HG03103 (cell line): ENCODE measurements around the gene TTYH1.
A peak's percentile ranks its signal among the peaks of the same experiment; 100 is the strongest.
"Not testable (repeated sequence)": the region's sequence is repeated elsewhere in the genome, so short reads cannot be mapped to it uniquely, and the experiment has no call there.

Experiments used
- ATAC-seq: cut with Tn5 transposase; IDR thresholded peaks from one replicate; pipeline ENCODE4 v1.9.1; 2021; ENCODE audit warnings: low read depth; ENCODE audit not compliant: unreplicated experiment

TTYH1 gene

DNA sequence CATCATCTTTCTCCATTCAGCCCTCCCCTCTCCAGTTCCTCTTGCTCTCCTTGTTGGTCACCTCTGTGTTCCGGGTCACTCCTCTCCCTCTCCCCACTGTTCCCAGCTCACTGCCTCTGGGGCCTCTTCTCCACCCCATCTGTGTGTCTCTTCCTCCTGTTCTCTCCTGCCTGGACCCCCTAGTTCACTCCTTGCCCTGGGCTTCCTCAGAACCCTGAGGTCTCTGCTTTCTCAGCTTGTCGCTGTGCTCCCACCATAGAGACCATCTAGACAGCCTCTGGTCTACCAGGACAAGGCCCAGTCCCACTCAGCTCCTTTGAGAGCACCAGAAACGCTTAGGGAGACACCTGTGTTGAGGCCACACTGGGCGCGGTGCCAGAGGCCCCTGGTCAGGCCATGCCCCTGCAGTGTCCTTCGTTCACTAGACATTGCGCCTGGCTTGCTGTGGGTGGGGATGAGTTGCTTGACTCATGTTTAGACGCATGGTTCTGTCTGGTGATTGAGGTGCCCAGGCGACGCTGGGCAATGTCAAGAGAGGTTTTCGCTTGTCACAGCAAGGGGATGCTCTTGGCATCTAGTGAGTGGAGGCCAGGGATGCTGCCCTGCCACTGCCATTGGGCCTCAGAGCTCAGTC, 43.5 kb downstream of the TTYH1 start:
- ATAC-seq: no peak

DNA sequence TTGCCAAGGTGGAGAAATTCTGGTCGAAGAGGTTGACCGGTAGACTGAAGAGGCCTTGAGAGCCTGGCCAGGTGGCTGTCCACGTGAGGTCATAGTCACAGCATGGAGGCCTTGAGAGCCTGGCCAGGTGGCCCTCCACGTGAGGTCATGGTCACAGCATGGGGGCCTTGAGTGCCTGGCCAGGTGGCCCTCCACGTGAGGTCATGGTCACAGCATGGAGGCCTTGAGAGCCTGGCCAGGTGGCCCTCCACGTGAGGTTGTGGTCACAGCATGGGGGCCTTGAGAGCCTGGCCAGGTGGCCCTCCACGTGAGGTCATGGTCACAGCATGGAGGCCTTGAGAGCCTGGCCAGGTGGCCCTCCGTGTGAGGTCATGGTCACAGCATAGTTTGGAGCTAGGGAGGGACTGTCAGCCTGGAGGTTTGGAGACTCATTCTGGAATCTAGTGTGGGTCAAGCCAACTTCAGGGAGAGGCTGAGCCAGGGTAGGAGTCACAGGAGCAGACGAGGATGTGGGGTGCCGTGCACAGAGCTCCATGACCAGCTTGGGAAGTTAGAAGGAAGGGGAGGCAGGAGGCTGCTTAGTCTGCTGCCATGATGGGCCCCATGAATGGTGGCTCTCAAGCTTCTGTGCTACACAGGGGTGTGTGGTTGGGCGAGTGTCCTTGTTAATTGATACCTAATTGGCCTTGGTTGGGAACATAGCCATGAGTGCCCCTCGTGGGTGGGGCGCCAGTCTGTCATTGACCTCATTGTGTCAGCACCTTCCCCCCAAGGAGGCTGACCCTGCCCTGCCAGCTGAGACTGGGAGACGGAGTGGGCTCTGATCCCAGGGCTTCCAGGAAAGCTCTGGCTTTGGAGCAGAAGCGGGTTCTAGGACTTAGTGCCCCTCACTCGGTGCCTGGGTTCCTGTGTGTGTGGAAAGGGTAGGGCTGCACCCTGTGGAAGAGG, 44.3 kb downstream of the TTYH1 start:
- no peak for ATAC-seq

DNA sequence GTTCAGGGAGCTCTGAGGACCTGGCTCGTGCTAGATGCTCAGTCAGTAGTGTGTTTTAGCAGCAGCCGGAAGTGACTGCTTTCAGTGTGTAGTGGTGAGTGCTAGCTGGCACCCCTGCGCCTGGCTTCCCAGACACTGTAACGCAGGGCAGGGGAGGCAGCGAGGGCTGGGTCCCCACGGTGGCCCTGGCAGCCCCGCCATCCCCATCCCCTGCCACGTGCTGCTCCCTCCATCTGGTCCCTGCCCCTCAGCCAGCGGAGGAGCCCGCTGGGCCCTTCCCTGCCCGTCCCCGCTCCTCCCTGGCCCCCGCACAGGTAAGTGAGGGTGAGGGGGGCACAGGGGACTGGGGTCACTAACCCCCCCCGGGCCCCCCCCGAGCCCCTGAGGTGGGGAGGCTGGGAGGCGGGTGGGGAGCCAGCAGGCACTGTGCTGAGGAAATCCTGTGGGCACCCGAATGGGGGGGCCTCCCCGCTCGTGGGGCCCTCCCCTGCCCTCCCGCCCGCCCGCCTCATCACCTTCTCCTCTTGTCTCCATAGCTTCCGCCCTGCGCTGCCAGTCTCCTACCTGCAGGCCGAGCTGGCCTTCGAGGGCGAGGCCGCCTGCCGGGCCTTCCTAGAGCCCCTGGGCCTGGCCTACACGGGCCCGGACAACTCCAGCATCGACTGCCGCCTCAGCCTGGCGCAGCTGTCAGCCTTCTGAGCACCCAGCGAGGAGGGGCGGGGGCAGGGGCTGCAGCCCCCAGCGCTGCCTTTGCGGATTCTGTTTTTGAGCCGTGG, 45.2 kb downstream of the TTYH1 start:
- no peak for ATAC-seq

DNA sequence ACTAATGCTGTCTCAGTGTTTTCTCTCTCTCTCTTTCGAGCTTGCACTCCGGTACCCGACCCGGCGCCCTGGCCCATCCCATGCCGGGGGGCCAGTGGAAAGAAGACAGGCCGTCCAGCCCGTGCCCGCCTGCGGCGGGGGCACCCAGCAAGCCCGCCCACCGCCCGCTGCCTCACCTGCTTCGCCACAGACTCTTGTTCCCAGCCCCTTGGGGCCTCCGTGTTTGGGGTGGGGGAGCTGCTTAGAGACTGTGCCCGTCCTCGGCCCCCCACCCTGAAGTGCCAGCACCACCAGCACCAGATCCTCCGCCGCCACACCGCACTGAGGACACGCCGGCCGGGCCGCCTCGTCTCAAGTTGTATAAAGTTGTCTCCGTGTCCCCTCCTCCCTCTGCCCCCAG, 45.9 kb downstream of the TTYH1 start:
- ATAC-seq: no peak

DNA sequence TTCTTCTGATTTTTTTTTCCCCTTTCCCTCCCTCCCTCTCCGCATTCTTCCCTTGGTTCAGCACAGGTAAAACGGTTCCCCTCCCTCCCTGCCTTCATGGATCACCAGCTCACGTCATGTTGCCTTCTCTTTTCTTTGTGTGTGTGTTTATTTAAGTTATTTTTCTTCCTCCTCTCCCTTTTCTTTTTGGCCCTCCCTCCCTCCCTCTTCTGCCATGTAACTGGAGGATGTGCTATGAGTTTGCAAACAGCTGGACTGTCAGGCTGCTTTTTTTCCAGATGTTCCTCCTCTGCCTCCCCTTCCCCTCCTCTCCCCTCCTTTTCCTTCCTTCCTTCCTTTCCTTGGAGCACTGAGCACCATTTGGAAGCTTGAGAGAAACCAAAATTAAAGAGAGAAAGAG, 46.3 kb downstream of the TTYH1 start:
- ATAC-seq: no peak

DNA sequence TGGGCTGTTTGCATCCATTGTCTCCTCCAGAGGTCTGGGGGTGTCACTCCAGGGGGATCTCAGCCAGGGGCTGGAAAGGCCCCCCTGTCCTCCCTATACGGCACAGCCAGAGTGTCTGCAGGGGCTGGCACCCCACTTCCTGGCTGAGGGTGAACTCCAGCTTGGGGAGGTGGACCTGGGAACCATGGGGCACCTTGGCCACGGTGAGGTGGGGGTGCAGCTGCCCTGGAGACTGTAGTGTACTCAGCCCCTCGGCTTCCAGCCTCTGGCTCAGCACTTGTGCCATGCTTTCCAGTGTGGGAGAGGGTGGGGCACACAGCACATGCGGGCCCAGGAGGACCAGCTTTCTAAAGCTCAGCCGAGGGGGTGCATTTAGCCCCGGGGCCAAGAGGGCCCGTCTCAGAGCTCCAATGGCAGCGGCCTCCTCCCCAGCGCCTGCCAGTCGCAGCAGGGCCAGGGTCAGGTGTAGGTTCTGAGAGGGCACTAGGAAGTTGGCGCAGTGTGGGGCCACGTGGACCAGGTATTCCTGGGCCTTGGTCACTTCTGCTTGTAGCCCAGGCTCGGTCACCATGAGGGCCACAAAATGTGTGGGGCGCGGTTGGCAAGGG, 46.9 kb downstream of the TTYH1 start:
- no peak for ATAC-seq

DNA sequence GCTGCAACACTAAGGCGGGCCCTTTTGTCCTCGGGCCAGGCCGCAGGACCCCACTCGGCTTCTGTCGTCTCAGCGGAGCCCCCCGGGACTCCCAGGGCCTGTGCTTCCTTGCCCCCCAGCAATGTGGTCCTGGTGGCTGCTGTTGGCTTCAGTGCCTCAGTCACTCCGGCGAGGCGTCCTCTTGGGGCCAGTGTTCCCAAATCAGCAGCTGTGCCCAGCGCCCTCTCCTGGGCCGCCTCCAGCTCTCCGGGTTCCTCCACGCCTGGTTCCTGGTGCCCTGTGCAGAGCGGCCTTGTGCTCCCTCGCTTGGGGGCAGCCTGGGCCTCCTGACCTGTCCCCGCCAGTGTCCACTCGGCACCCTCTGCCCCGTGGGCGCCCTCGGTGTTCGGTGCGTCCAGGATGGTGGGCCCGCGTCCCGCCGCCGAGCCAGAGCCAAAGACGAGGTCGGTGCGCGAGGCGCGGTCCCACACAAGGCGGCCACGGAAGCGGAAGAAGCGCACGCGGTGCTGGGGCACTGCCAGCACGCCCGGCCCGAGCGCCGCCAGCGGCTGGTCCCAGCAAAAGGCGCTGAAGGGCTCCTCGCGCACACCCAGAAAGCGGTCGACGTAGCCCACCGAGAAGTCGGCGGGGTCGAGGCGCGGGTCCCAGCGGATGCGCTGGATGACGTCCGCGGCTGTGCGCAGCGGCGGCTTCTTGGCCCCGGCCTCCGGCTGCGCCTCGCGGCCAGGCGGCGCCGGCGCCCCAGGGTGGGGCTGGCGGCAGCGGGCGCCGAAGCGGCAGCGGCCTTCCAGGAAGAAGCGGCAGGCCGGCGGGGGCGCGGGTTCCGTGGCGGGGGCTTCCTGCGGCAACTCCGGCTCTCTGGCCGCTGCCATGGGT, 47.6 kb downstream of the TTYH1 start:
- peak; percentile 16 for ATAC-seq

DNA sequence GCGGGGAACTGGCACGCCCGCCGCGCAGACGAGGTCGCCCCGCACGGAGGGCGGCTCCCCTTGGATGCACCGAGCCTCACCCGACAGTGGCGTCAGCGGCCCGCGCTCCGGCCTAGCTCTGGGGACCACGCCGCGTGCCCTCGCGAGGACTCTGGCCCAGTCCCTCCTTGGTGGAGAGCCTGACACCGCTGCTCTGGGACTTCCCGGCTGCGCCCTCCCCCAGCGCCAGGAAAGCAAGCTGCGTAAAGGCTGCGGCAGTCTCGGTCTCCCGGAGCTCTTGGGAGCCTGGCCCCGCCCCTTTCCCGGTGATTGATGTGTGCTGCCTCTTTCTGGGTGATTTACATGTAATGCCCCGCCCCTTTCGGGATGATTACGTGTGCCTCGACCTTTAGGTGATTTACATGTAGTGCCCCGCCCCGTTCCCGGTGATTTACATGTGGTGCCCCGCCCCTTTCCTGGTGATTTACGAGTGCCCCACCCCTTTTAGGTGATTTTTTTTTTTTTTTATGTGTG, 48.3 kb downstream of the TTYH1 start, which contains the start of gene LENG9:
TSS of gene LENG9 (minus strand) at position 248 of the 513 bp plus-strand sequence. CDS start 252 bp downstream, outside the sequence.
- peak; percentile 55 for ATAC-seq

DNA sequence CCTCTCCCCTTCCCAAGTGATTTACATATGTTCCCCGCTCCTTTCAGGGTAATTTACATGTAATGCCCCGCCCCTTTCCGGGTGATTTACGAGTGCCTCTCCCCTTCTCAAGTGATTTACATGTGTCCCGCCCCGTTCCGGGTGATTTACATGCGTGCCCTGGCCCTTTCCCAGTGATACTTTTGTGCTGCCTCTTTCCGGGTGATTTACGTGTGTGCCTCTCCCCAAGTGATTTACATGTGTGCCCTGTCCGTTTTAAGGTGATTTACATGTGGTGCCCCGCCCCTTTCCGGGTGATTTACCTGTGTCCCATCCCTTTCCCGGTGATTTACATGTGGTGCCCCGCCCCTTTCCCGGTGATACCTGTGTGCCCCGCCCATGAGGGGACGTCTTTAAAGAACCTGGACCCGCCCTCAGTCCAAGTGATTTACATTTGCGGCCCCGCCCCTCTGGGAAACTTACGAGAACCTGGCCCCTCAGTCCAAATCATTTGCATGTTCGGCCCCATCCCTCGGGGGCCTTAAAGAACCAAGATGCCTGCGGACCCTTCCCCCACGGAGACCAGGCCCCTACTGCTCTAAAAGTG, 48.9 kb downstream of the TTYH1 start:
- peak; percentile 34 for ATAC-seq

DNA sequence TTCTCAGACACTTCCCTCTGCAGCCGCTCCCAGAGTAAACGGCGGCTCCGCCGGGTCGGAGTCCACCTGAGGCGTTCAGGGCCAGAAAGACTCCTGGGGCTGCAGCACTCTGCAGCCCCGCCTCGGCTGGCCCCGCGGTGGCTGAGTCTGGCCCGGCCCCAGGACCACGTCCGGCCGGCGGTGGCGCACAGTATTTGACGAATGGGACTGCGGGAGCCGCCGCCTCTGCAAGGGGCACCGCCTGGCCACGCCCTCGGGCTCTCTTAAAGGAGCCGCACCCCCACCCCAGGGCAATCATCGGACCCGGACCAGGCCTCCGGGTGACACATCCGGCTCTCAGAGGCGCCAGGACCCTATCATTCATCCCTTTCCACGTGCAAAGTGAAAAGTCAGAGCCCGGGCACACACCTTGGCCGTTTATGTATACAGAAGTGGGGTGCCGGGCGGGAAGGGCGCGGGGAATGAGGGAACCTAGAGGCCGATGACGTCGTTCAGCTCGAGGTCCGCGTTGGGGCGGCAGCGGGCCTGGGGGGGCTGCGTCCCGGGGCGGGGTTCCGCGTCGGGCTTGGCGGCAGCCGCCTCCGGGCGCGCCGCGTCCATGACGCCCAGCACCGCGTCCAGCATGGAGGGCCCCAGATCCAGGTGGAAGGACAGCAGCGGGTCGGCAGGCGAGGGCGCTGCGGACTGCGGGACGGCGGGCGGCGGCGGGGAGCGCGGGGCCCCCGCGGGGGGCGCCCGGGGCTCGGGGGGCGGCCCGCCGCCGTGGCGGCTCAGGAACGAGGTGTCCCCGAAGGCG, 49.6 kb downstream of the TTYH1 start:
- ATAC-seq: peak; percentile 31

DNA sequence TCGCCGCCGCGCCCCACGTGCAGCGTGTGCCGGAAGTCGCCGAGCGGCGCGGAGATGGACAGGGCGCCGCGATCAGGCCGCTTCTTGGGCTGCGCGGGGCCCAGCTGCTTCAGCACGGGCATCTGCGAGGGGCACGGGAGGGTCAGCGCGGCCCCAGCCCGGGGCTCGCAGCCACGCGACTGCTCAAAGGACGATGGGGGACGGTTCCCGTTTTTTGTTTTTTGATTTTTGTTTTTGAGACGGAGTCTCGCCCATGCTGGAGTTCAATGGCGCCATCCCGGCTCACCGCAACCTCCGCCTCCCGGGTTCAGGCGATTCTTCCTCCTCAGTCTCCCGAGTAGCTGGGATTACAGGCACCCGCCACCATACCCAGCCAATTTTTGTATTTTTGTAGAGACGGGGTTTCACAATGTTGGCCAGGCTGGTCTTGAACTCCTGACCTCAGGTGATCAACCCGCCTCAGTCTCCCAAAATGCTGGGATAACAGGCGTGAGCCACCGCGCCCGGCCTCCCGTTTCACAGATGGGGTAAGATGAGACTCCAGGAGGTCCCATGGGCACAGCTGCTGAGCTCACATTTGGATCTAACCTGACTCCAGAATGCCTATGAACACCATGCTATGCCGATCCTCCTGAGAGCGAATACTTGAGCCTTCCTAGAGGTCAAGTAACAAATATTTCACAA, 50.3 kb downstream of the TTYH1 start:
- no peak for ATAC-seq

DNA sequence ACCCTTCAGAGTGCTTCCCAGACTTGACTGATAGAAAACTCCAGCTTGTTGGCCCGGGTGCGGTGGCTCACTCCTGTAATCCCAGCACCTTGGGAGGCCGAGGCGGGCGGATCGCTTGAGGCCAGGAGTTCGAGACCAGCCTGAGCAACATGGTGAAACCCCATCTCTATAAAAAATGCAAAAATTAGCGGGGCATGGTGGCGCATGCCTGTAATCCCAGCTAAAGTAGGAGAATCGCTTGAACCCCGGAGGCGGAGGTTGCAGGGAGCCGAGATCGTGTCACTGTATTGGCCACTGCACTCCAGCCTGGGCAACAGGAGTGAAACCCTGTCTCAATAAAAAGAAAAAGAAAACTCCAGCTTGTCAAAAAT, 50.8 kb downstream of the TTYH1 start:
- ATAC-seq: not testable (repeated sequence)

DNA sequence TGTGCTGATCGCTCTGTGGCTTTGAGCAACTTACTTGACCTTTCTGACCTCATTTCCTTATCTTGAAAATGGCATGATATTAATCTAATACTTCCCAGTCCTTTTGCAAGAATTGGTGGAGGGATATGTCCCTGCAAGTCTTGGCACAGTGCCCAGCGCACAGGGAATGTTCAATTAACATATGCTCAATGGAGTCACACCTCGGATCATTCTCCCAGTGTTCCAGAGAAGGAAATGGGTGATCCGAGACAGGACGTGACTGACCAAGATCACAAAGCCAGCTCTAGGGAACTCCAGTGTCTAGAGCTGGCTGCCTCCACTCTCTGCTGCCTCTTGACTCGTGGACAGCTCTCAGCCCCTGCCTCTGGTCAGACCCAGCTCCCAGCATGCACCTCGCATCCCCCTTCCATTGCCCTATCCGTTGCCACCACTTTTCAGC, 54.3 kb downstream of the TTYH1 start:
- ATAC-seq: no peak

DNA sequence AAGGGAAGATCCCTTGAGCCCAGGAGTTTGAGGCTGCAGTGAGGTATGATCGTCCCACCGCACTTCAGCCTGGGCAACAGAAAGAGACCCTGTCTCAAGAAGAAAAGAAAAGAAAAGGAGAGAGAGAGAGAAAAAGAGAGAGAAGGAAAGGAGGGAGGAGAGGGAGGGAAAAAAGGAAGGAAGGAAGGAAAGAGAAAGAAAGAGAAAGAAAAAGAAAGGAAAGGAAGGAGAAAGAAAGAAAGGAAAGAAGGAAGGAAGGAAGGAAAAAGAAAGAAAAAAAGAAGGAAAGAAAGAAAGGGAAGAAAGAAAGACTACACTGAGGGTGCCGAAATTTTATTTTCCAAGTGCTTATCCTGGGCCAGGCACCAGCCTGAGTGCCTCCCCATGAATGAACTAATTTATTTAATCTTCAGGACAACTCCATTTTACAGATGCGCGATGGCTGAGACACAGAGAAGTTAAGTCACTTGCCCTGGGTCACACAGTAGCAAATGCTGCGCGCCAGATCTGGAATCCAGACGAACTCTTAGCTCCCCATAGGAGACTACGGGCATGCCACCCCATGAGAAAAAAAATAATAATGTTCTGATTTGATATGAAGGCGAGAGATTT, 55.1 kb downstream of the TTYH1 start:
- ATAC-seq: no peak

DNA sequence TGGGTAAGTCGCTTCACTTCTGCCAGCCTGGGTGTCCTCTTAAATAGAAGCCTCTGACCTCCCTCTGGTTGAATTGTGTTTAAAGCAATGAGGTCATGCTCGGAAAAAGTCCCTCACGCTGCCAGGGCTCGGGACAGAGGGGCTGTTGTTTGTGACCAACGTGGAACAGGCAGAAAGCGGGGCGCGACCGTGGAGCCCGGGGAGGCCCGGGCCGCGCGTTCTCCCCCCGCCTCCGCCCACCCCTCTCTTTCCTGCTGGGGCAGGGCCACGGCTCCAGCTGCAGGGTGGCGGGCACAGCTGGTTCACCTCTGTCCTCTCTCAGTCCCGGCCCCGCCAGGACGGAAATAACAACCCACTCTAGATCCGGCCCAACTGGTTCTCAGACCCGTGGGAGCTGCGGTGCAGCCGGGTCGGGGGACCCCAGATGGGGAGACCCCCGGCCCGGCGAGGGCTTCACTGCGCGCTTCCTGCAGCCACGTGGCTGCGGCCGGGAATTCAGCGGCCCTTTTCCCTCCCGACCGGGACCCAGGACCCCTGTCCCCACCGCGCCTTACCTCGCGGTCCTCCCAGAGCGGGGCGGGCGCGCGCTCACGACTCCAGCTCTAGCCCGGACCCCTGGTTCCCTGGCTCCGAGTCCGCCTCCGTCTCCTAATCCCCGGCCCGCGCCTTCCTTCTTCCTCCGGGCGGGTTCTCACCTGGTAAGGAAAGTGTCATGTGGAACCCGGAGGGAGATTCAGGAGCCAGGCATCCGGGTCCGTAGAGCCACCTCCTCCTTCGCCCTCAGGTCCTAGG, 55.9 kb downstream of the TTYH1 start:
- ATAC-seq: no peak

DNA sequence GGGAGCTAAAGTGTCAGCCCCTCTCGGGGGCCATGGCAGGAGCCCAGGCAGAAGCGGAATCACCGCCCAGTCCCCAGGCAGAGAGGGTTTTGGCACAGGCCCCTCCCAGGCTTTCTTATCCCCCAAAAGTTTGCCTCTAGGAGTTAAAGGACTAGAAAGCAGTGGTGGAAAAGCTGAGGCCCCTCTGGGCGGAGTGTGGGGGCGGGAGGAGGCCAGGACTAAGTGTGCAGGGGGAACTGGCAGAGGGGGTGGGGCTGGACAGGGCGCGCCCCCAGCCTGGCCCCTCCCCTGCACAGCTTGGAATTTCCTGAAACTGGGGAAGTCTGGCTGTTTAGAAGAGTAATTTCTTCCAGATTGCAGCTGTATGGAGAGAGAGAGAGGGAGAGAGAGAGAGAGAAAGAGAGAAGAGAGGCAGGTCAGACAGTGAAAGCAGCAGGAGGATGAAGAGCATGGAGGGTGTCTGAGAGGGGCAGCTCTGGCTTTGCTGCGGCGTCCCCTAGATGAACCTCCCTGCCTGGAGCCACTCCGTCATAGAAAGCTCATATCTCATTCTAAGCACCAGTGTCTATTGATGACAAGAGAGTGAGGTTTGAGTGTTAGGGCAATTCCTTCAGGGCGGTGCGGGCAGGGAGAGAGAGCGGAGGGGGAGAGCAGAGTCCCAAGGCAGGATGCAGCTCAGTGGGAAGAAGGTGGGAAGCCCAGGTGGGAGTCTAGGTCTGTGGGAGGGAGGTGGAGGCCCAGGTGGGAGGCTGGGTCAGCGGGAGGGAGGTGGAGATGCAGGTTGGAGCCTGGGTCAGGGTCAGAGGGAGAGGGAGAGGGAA, 58.0 kb downstream of the TTYH1 start, which contains the start of gene CDC42EP5:
TSS of gene CDC42EP5 (minus strand) at position 226 of the 821 bp plus-strand sequence. CDS start 7,749 bp downstream, outside the sequence.
- no peak for ATAC-seq
